ENCODE data around the gene UCN3.
"Not testable (repeated sequence)": the region's sequence is repeated elsewhere in the genome, so short reads cannot be mapped to it uniquely, and the experiment has no call there.

UCN3 gene

GRCh38 chr10:5402798-5403197, 38.0 kb downstream of the UCN3 start:
- in situ Hi-C loops (cut with MboI; ENCODE audit: low sequenced_read_pairs), result no loop called here

GRCh38 chr10:5404208-5405041, 39.7 kb downstream of the UCN3 start, which contains the start of gene TUBAL3:
TSS of gene TUBAL3 (minus strand) at chr10:5404828. CDS start at chr10:5404792, 36 bp downstream.
- in situ Hi-C loops (cut with MboI; ENCODE audit: low sequenced_read_pairs), result no loop called here

GRCh38 chr10:5406918-5407317, 42.2 kb downstream of the UCN3 start:
- in situ Hi-C loops (cut with MboI; ENCODE audit: low sequenced_read_pairs), result no loop called here

GRCh38 chr10:5410787-5411186, 46.0 kb downstream of the UCN3 start:
- in situ Hi-C loops (cut with MboI; ENCODE audit: low sequenced_read_pairs), result not testable (repeated sequence)

GRCh38 chr10:5411941-5412276, 47.1 kb downstream of the UCN3 start:
- in situ Hi-C loops (cut with MboI; ENCODE audit: low sequenced_read_pairs), result no loop called here

GRCh38 chr10:5412277-5412941, 47.6 kb downstream of the UCN3 start, which contains the start of gene NET1:
TSS of gene NET1 (plus strand) at chr10:5412557. CDS start at chr10:5412693, 136 bp downstream.
- in situ Hi-C loops (cut with MboI; ENCODE audit: low sequenced_read_pairs), result no loop called here

GRCh38 chr10:5413012-5413938, 48.5 kb downstream of the UCN3 start:
- in situ Hi-C loops (cut with MboI; ENCODE audit: low sequenced_read_pairs), result no loop called here

GRCh38 chr10:5416981-5417380, 52.2 kb downstream of the UCN3 start:
- in situ Hi-C loops (cut with MboI; ENCODE audit: low sequenced_read_pairs), result no loop called here

- in situ Hi-C loops (cut with MboI; ENCODE audit: low sequenced_read_pairs), result no loop called here
These were observed 53.8 kb downstream of the UCN3 start for GRCh38 chr10:5418584-5418983.

GRCh38 chr10:5419466-5420094, 54.8 kb downstream of the UCN3 start:
- in situ Hi-C loops (cut with MboI; ENCODE audit: low sequenced_read_pairs), result no loop called here

GRCh38 chr10:5423771-5424170, 59.0 kb downstream of the UCN3 start:
- in situ Hi-C loops (cut with MboI; ENCODE audit: low sequenced_read_pairs), result no loop called here
